DOHH2 (cell line): ENCODE measurements around the gene GCN1.

Source experiments
- EZH2phosphoT487 ChIP-seq: fragments of 200-600 bp; sonication (generic); IDR thresholded peaks from 2 replicates; pipeline ENCODE4 v1.6.1; 2017; ENCODE audit warnings: borderline replicate concordance, mild to moderate bottlenecking, antibody characterized with exemption, low read length, moderate library complexity, mixed read lengths
- TF ChIP-seq, protein P1 (sequence below): fragments of 200-600 bp; sonication (generic); IDR thresholded peaks from one replicate; pipeline ENCODE4 v1.5.1; 2014; ENCODE audit warnings: antibody characterized with exemption, mild to moderate bottlenecking, low read depth, low read length; ENCODE audit not compliant: poor library complexity, severe bottlenecking

DNA sequence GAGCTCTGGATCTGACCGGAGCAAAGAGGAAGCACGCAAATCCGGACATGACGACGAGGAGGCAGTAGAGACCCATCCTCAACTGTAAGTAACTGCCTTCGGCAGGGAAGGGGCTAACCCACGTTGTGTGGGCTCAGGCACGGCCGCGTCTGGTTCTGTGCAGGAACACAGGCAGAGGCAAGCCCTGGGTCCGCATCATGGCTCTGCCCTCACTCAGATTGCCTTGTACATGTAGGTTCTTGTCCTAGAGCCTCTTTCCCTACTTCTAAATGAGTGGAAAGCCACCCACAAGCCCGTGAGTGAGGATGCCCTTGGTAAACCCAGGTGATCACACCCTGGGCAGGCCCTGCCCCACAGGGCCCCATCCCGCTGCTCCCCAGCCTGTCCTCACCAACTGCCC, 15.3 kb upstream of the GCN1 start:
- TF ChIP-seq, protein P1, sequence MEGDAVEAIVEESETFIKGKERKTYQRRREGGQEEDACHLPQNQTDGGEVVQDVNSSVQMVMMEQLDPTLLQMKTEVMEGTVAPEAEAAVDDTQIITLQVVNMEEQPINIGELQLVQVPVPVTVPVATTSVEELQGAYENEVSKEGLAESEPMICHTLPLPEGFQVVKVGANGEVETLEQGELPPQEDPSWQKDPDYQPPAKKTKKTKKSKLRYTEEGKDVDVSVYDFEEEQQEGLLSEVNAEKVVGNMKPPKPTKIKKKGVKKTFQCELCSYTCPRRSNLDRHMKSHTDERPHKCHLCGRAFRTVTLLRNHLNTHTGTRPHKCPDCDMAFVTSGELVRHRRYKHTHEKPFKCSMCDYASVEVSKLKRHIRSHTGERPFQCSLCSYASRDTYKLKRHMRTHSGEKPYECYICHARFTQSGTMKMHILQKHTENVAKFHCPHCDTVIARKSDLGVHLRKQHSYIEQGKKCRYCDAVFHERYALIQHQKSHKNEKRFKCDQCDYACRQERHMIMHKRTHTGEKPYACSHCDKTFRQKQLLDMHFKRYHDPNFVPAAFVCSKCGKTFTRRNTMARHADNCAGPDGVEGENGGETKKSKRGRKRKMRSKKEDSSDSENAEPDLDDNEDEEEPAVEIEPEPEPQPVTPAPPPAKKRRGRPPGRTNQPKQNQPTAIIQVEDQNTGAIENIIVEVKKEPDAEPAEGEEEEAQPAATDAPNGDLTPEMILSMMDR, result no peak
- no peak for TF ChIP-seq EZH2phosphoT487
